GM21367 (cell line): ENCODE results near the gene PNCK.

Source experiments
- ATAC-seq: cut with Tn5 transposase; IDR thresholded peaks from one replicate; pipeline ENCODE4 v1.9.1; 2021; ENCODE audit not compliant: unreplicated experiment

The PNCK gene

GRCh38 chrX:153662266-153662665 is 11.3 kb downstream of the PNCK start:
- ATAC-seq: no peak

- ATAC-seq: no peak
Observed at GRCh38 chrX:153659268-153659667, 14.3 kb downstream of the PNCK start.

- no peak for ATAC-seq
Observed at GRCh38 chrX:153657161-153657560, 16.5 kb downstream of the PNCK start.

GRCh38 chrX:153653556-153653955 is 20.1 kb downstream of the PNCK start:
- no peak for ATAC-seq

GRCh38 chrX:153651540-153652079 is 22.0 kb downstream of the PNCK start:
- ATAC-seq: no peak

- no peak for ATAC-seq
Observed at GRCh38 chrX:153650959-153651358, 22.7 kb downstream of the PNCK start.

DNA sequence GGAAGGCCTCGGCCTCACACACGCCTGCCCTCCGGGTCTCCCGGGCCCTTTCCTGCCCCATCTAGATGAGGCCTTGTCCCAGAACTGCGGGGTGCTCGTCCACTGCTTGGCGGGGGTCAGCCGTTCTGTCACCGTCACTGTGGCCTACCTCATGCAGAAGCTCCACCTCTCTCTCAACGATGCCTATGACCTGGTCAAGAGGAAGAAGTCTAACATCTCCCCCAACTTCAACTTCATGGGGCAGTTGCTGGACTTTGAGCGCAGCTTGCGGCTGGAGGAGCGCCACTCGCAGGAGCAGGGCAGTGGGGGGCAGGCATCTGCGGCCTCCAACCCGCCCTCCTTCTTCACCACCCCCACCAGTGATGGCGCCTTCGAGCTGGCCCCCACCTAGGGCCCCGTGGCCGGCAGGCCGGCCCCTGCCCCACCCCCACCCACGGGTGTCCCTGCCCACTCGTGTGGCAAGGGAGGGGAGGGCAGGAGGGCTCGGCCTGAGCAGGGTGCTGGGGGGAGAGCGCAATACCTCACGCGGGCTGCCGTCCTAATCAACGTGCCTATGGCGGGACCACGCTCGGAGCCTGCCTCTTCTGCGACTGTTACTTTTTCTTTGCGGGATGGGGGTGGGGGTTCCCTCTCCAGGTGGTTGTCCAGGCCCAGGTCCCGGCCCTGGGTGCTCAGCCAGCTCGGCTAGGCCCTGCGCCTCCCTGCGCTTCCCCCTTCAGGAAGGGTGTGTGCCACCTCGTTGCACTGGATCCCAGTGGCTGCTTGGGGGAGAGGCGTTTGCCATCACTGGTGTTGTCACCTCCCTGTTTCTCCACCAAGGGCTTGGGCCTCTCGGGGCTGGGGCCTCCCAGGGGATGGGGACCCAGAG is 23.5 kb downstream of the PNCK start:
- no peak for ATAC-seq

DNA sequence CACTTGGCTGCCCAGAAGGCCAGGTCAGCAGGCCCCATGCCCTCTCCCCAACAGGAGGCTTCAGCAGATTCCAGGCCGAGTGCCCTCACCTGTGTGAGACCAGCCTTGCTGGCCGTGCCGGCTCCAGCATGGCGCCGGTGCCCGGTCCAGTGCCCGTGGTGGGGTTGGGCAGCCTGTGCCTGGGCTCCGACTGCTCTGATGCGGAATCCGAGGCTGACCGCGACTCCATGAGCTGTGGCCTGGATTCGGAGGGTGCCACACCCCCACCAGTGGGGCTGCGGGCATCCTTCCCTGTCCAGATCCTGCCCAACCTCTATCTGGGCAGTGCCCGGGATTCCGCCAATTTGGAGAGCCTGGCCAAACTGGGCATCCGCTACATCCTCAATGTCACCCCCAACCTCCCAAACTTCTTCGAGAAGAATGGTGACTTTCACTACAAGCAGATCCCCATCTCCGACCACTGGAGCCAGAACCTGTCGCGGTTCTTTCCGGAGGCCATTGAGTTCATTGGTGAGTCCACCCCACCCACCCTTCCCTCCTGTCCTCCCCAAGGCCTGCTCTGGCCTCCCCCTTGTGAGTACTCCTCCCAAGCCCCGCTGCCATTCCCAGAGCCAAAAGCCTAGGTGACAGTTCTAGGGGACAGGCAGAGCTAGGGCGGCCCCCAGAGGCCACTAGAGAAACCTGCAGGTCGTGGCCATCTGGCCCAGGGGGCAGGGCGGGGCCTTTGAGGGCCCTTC is 24.3 kb downstream of the PNCK start:
- no peak for ATAC-seq

DNA sequence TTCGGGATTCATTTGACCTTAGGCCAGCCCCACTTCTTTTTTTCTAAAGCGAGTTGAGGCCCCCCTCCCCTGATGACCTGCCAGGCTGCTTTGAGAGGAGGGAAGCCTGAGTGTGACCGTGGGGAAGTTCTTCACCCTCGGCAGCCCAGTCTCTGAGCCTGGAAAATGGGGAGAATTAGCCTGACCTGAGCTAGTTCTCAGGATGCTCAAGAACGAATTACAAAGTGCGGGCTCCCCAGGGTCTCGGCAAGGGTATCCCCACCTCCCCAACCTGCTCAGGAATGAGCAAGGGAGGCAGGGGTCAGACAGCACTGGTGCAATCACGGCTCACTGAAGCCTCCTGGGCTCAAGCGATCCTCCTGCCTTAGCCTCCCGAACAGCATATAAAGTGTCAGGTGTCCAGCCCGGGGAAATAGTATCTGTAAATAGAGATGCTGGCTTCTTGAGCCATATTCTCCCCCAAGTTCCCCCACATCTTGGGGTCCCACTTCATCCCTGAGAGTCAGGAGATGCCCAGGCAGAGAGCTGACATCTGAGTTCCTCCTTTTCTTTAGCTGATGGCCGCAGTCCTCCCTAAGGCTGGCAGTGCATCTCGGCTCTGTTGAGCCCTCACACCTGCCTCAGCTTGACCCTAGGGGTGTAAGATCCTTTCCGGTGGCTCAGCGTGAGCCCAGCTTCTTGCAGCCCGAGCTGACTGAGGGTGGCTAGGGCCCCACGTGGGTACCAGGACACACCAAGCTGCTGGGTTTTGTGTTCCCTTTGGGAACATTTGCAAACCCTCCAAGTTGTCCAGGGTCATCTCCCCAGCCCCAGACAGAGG is 25.0 kb downstream of the PNCK start:
- ATAC-seq: no peak

DNA sequence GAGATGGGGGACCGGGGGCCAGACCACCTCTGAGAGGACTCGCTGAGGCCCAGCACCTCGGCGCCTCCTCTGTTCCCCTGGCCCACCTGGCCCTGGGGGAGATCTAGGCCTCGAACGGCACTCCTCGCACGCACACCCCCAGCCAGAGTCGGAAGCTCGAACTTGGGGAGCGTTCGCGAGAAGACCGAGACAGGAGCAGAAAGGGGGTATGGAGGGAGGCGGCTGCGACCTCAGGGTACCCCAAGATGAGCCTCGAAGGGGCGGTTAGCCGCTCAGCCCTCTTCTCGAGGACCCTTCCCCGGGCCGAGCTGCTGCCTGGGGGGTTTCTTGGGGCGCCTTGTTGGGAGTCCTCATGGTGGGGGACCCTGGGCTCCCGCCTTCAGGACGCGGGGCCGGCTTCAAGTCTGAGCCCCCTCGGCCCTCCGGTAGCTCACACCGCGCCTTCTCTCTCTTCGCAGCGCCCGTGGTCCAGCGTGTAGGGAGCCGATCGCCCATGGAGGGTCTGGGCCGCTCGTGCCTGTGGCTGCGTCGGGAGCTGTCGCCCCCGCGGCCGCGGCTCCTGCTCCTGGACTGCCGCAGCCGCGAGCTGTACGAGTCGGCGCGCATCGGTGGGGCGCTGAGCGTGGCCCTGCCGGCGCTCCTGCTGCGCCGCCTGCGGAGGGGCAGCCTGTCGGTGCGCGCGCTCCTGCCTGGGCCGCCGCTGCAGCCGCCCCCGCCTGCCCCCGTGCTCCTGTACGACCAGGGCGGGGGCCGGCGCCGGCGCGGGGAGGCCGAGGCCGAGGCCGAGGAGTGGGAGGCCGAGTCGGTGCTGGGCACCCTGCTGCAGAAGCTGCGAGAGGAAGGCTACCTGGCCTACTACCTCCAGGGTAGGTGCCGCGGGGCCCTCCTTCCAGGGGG is 25.9 kb downstream of the PNCK start:
- ATAC-seq: no peak

DNA sequence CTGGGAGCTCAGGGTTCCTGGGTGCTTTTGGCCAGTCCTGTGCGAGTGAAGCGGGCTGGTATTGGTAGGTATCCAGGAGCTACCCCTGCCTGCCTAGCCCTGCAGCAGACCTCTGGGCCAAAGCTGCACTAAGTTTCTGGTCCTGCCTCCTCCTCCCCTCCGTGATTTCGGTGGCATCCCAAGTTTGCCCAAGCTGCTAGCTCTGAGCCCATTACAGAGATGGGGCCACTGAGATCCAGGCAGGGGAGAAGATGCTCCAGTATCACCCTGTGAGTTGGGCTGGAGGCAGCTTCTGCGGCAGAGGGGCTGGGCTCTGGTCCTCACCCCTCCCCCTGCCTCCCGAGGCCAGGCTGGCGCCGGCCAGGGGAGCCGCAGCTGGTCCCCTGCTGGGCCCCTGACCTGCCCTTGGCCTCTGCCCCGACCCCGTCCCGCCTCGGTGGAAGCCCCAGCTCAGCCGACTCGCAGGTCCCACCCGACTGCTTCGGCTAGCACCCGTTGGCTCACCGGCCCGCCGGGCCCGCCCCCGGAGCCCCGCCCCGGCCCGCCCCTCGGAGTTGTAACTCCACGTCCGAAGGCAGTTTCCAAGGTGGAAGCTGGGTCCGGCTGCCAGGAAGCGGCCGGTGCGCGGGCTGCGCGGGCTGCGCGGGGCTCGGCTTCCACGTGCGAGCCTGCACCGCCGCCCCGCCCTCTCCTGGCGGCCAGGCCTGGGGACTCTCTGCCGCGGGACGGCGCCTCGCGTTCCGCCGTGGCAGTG is 26.8 kb downstream of the PNCK start, which contains the start of gene DUSP9:
Gene DUSP9 (plus strand): TSS at position 584 of the 754 bp plus-strand sequence. CDS start 751 bp downstream, outside the sequence.
- ATAC-seq: no peak

GRCh38 chrX:153645921-153646488 is 27.6 kb downstream of the PNCK start:
- no peak for ATAC-seq

GRCh38 chrX:153645151-153645550 is 28.5 kb downstream of the PNCK start:
- no peak for ATAC-seq

DNA sequence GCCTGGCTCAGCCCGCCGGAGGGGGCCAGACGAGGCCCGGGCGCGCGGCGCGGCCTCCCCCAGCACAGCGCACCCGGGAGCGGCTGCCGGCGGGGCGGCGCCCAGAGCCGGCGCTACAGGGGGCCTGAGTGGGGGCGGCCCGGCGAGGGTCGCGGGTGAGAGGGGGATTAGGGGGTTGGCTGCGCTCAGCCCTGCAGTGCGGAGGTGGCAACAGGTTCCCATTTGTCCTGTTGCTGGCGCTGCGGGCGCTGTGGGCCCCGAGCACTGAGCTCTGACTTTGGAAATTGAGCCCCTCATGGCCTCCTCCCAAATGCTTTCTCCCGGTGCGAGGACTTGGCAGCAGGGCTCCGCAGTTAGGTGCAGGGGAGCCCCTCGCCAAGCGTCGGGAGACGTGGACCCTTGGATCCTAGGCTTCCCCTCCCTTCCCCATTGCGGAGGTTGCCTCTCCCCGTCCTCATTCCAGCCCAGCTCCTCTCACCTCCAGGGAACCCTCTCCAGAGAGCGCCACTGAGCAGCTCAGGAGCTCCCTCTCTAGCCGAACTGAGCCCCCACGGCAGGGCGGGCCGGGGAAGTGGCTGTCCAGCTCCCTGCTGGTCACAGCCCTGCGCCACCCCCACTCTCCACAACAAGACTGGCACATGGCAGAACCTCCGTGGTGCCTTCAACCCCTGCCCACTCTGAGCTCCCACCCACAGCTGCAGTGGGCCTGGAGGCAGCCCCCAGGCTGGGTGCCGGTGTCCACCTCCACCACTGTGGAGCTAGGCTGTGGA is 29.1 kb downstream of the PNCK start:
- ATAC-seq: no peak

DNA sequence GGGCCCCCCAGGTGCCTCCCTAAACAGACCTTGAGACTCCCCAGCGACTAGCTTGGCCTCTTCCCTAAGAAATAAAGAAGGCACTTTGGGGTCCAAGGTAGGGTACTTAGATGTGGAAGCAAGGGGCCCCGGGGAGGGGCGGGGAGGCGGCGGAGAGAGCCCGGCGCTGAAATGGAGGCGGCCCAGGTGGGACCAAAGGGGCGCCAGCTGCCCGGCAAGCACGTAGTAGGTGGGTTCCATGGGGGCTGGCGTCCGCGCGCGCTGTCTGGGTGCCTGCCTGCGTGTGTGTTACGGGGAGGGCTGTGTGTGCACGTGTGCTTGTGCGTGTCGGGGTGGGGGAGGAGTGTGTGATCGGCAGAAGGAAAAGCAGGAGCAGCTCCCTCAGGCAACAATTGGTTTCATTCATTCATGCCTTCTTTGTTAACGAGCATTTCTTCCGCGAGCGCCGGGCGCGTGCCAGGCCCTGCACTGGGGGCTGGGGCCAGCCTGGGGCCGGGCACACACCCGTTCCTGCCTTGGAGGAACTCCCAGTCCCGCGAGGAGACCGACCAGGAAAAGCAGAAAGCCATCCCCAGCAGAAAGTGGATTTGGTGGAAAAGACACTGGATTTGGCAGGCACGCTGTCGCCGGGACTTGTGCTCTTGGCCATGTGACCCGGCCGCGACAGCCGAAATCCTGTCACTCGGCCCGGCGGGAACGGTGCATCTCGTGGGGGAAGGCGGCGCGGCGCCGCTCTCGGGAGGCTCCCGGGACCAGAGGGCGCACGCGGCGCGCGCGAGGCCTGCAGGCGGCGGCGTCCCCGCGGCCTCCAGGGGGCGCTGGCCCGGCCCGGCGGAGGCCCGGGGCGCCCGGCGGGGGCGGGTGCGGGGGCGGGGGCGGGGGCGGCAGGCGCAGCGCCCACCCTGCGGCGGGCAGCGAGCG is 29.9 kb downstream of the PNCK start:
- no peak for ATAC-seq

GRCh38 chrX:153642655-153643430 is 30.8 kb downstream of the PNCK start:
- ATAC-seq: no peak
